HG02759 (cell line): ENCODE results near the gene C20orf141.
A peak's percentile ranks its signal among the peaks of the same experiment; 100 is the strongest.
"Not testable (repeated sequence)": the region's sequence is repeated elsewhere in the genome, so short reads cannot be mapped to it uniquely, and the experiment has no call there.

Source experiments
- ATAC-seq: cut with Tn5 transposase; IDR thresholded peaks from one replicate; pipeline ENCODE4 v1.9.1; 2021; ENCODE audit warnings: mild to moderate bottlenecking, moderate library complexity; ENCODE audit not compliant: unreplicated experiment

C20orf141 gene

GRCh38 chr20:2799271-2799670 is 15.5 kb upstream of the C20orf141 start:
- ATAC-seq: no peak

GRCh38 chr20:2799688-2800520 is 14.9 kb upstream of the C20orf141 start:
- ATAC-seq: peak; percentile 27

DNA sequence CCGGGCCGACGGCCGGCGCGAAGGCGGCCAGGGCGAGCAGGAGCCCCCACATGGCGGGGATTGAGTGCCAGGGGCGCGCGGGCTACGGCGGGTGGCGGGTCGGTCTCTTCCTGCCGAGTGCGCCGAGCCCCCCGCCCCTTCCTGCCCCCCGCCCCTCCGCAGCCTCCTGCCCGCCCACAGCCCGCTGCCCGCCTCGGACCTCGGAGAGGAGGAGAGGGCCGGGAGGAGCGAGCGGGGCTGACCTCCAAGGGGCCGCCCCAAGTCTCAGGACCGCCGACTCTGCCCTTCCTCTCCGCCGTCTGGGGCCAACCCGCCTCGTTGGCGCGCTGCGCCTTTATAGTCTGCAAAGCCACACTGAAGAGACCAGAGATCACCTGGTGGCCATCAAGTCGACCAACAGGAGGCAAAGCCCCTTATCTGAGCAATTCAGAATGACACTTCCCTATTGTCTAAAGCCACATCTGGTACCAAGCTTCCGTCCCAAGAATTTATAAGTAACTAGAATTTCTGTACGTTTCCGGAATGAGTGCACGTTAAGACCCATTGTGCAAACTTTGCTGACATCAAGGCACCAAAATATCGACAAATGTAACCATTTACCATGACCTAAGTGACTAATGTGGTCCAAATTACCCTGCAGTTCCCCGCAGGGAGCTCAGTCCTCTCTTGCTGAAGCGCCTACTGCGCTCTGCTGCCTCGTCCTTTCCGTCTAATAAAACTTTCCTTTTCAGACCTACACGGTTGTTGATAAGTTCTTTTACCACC is 14.1 kb upstream of the C20orf141 start, which contains the start of gene CPXM1:
TSS of gene CPXM1 (minus strand) at position 107 of the 765 bp plus-strand sequence. CDS start at position 52, 55 bp downstream.
- ATAC-seq: peak; percentile 58

GRCh38 chr20:2801286-2801728 is 13.5 kb upstream of the C20orf141 start:
- peak; percentile 10 for ATAC-seq

GRCh38 chr20:2804041-2804828 is 10.6 kb upstream of the C20orf141 start:
- no peak for ATAC-seq

- ATAC-seq: no peak
These were observed 9.7 kb upstream of the C20orf141 start for GRCh38 chr20:2804852-2805688.

GRCh38 chr20:2805689-2806350 is 9.0 kb upstream of the C20orf141 start:
- ATAC-seq: no peak

DNA sequence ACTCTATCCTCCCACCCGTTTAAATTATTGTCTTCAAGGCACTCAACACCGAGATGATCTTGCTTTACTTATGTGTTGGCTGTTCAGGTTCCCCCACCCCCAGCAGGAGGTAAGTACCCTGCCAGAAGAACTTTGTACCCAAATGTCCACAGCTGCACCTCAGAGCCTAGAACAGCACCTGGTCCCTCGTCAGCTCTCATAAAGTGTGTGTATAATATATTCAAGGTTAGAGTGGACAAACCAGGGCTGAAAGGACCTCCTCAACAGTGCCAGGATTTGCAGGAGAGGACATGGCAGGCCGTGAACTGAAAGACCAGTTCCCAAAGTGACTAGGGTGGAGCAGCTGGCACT is 8.5 kb upstream of the C20orf141 start:
- ATAC-seq: no peak

DNA sequence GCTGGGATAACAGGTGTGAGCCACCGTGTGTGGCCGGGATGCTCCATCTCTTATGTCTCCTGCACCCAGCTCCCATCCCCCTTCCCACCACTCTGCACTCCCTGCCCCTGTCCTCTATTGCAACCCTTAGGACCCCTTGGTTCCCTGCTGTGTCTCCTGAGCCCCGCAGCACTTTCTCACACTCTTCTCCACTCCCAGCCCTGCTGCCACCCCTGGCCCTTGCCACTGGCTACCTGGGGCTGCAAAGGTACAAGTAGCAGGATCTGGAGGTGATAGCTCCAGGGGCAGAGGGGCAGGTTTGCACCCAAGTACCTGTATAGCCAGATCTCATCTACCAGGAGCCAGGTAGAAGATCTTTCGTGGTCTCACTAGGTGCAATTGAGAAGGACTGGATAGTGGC is 7.8 kb upstream of the C20orf141 start:
- no peak for ATAC-seq

DNA sequence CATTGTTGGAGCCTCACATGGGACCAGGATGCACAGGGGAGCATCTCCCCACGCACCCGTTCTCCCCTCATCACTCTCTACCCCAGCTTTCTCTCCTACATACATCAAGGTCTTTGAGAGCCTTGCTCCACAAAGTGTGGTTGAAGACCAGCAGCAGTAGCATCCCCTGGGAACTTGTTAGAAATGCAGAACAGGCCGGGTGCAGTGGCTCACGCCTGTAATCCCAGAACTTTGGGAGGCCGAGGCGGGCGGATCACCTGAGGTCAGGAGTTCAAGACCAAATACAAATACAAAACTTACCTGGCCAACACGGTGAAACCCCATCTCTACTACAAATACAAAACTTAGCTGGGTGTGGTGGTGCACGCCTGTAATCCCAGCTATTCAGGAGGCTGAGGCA is 6.9 kb upstream of the C20orf141 start:
- not testable (repeated sequence) for ATAC-seq

GRCh38 chr20:2809690-2810089 is 5.1 kb upstream of the C20orf141 start:
- ATAC-seq: no peak

- no peak for ATAC-seq
These were observed 2.6 kb upstream of the C20orf141 start for GRCh38 chr20:2812189-2812588.

DNA sequence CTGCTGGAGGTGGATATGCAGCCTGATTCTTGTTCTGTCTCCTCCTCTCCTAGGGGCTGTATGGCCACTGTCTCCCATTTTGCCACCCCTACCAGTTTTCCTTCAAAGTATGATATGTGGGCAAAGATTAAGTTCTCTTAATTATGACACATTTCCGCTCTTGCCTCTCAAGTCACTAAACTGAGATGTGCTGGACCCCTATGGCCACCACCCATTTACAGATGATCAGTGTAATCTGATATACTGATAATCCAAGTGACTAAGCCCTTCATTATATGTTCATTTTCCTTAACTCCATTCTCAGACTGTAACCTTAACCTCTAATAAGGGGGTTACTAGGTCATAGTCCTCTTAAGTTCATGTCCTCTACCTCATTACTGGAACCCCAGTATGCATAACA is 711 bp upstream of the C20orf141 start:
- ATAC-seq: no peak

DNA sequence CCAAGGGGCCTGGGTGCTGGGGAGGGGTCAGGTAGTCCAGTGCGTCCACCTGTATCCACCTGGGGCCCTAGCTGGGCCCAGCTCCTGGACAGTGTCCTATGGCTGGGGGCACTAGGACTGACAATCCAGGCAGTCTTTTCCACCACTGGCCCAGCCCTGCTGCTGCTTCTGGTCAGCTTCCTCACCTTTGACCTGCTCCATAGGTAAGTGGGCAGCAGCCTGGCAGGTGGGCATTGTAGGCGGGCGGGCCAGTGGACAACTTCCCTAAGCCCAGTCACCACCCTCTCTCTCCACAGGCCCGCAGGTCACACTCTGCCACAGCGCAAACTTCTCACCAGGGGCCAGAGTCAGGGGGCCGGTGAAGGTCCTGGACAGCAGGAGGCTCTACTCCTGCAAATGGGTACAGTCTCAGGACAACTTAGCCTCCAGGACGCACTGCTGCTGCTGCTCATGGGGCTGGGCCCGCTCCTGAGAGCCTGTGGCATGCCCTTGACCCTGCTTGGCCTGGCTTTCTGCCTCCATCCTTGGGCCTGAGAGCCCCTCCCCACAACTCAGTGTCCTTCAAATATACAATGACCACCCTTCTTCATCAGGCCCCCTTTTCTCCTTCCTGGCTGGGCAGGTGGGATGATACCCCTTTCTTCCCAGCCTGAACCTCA is 584 bp downstream of the C20orf141 start:
- ATAC-seq: no peak

GRCh38 chr20:2816030-2816582 is 1.3 kb downstream of the C20orf141 start, which contains the start of gene TMEM239:
Gene TMEM239 (plus strand): TSS chr20:2816364. CDS start chr20:2816555, 191 bp downstream.
- ATAC-seq: no peak

- no peak for ATAC-seq
These were observed 2.0 kb downstream of the C20orf141 start for GRCh38 chr20:2816583-2817340.

DNA sequence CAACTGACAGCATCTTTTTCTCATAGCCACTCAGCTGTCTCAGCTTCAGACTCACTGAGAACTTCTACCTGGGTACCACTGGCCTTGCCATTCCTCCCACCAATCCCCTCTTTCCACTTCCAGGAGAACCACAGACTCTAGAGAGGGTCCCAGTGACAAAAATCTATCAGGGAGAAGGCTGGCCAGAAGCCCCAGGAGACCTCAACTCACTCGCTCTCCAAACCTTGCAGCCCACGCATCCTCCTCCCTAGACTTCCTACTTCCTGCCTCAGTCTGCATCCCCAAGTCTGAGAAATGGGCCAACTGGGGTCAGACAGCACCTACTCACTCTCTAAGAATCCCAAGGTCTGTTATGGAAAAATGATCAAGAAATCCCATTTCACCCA is 2.5 kb downstream of the C20orf141 start:
- ATAC-seq: no peak
